ENCODE data around the gene USP44. TPM values are rescaled to one million over a fixed set of nuclear protein-coding genes. Genes with fewer than 3 reads are reported as not detected.

Gene USP44
- polyA plus RNA-seq, 1 donor from 2014 or later = 3.7 TPM

- no peak overlapping the region for H3K4me3 ChIP-seq (ENCODE audit: low read length)
- TF ChIP-seq POLR2AphosphoS5 (IDR thresholded peaks at IDR 0.05) (no peak), EZH2 (IDR thresholded peaks at IDR 0.05; ENCODE audit: borderline replicate concordance, insufficient read depth, low read length, poor library complexity, severe bottlenecking) (no peak), RAD21 (conservative IDR thresholded peaks at IDR 0.05) (peak; percentile 86), EP300 (conservative IDR thresholded peaks at IDR 0.05; ENCODE audit: poor library complexity, severe bottlenecking) (no peak), CTCF (IDR thresholded peaks at IDR 0.05; ENCODE audit: poor library complexity, severe bottlenecking) (peak; percentile 79), SMC3 (conservative IDR thresholded peaks at IDR 0.05; ENCODE audit: poor library complexity) (peak; percentile 89)
- no peaks in the 10 kb centered on the region for H3K27me3 ChIP-seq (ENCODE audit: insufficient read depth, low read depth, low read length)
- H3K4me2 ChIP-seq (ENCODE audit: low read length) = no peak overlapping the region
- H3K36me3 ChIP-seq (ENCODE audit: insufficient read depth, low read length) = no peaks in the 10 kb centered on the region
- no peaks in the 10 kb centered on the region for H3K9me3 ChIP-seq (ENCODE audit: low read length)
- no peaks in the 10 kb centered on the region for H3K79me2 ChIP-seq (replicated peaks; ENCODE audit: insufficient read depth, low read length)
- no peaks in the 10 kb centered on the region for H4K20me1 ChIP-seq (ENCODE audit: insufficient read depth)
- H3F3A ChIP-seq (ENCODE audit: insufficient read depth, low read length, poor library complexity, severe bottlenecking) = no peaks in the 10 kb centered on the region
- H3K9me2 ChIP-seq (ENCODE audit: insufficient read depth, low read length) = no peaks in the 10 kb centered on the region
- H2AFZ ChIP-seq (ENCODE audit: low read depth, low read length) = no peak overlapping the region
- H3K27ac ChIP-seq (ENCODE audit: low read length) = no peak overlapping the region
- H3K9ac ChIP-seq (ENCODE audit: low read length) = no peak overlapping the region
Measured at GRCh38 chr12:95582230-95583058, 31.2 kb upstream of the USP44 start.

GRCh38 chr12:95577820-95578219 is 26.5 kb upstream of the USP44 start:
- no peak for TF ChIP-seq REST (IDR thresholded peaks at IDR 0.05; ENCODE audit: borderline replicate concordance)
- TF ChIP-seq EZH2 (IDR thresholded peaks at IDR 0.05; ENCODE audit: borderline replicate concordance, insufficient read depth, low read length, poor library complexity, severe bottlenecking) = no peak
- no peak for TF ChIP-seq SMC3 (conservative IDR thresholded peaks at IDR 0.05; ENCODE audit: poor library complexity)
- TF ChIP-seq RAD21 (conservative IDR thresholded peaks at IDR 0.05) = no peak
- no peak for TF ChIP-seq MXI1 (conservative IDR thresholded peaks at IDR 0.05; ENCODE audit: poor library complexity, severe bottlenecking)
- TF ChIP-seq CTCF (IDR thresholded peaks at IDR 0.05; ENCODE audit: poor library complexity, severe bottlenecking) = no peak
- TF ChIP-seq POLR2AphosphoS5 (IDR thresholded peaks at IDR 0.05) = no peak
- TF ChIP-seq TAF1 (IDR thresholded peaks at IDR 0.05; ENCODE audit: low read depth) = no peak
- TF ChIP-seq EP300 (conservative IDR thresholded peaks at IDR 0.05; ENCODE audit: poor library complexity, severe bottlenecking) = no peak
- Histone ChIP-seq H2AFZ (ENCODE audit: low read depth, low read length) (no peak overlapping the region), H3K27me3 (ENCODE audit: insufficient read depth, low read depth, low read length) (no peaks in the 10 kb centered on the region), H3K9me3 (ENCODE audit: low read length) (no peaks in the 10 kb centered on the region), H3K27ac (ENCODE audit: low read length) (no peak overlapping the region), H4K20me1 (ENCODE audit: insufficient read depth) (no peaks in the 10 kb centered on the region), H3K4me3 (ENCODE audit: low read length) (no peak overlapping the region), H3K4me2 (ENCODE audit: low read length) (no peak overlapping the region), H3K36me3 (ENCODE audit: insufficient read depth, low read length) (no peaks in the 10 kb centered on the region), H3K9me2 (ENCODE audit: insufficient read depth, low read length) (no peaks in the 10 kb centered on the region), H3F3A (ENCODE audit: insufficient read depth, low read length, poor library complexity, severe bottlenecking) (no peaks in the 10 kb centered on the region), H3K79me2 (replicated peaks; ENCODE audit: insufficient read depth, low read length) (no peaks in the 10 kb centered on the region), H3K9ac (ENCODE audit: low read length) (no peak overlapping the region)

All from neural cell (in vitro differentiated cells).